Activated CD4-positive, alpha-beta T cell treated with anti-CD3 and anti-CD28 coated beads for 36 hours (primary cell): ENCODE data around the gene HEPN1. TPM values are rescaled to one million over a fixed set of nuclear protein-coding genes. Genes with fewer than 3 reads are reported as not detected.

Experiments used
- ATAC-seq: fragments of 200-7000 bp; cut with Tn5 transposase; one replicate; pipeline ENCODE4 v1.10.0; 2021; ENCODE audit warnings: mild to moderate bottlenecking, moderate library complexity
- CTCF ChIA-PET: fragments of 350-600 bp; sonication (Branson Sonifier 250); formaldehyde crosslinking; loops from one replicate; lab custom pipeline; 2021; ENCODE audit warnings: antibody characterized with exemption; lab: Charles Lee
- POLR2A ChIA-PET: fragments of 350-600 bp; sonication (Branson Sonifier 250); formaldehyde crosslinking; loops from one replicate; lab custom pipeline; 2021; ENCODE audit warnings: antibody characterized with exemption, inconsistent platforms; lab: Charles Lee
- DNase-seq: peaks from one replicate; pipeline ENCODE4 v3.0.0-alpha.2; 2020
- H3K27ac Mint-ChIP-seq: one replicate; pipeline ENCODE4 v1.8.0; 2021; ENCODE audit warnings: mixed read lengths
- H3K27me3 Mint-ChIP-seq: one replicate; pipeline ENCODE4 v1.8.0; 2021; ENCODE audit warnings: mixed read lengths
- H3K36me3 Mint-ChIP-seq: one replicate; pipeline ENCODE4 v1.8.0; 2021; ENCODE audit warnings: low read depth, mixed read lengths
- H3K4me1 Mint-ChIP-seq: one replicate; pipeline ENCODE4 v1.8.0; 2021; ENCODE audit warnings: mixed read lengths
- H3K4me3 Mint-ChIP-seq: one replicate; pipeline ENCODE4 v1.8.0; 2021; ENCODE audit warnings: mild to moderate bottlenecking, moderate library complexity, mixed read lengths
- H3K9me3 Mint-ChIP-seq: one replicate; pipeline ENCODE4 v1.8.0; 2021; ENCODE audit warnings: low read depth, mixed read lengths
- intact Hi-C, 2 experiments: fragments of 100-400 bp; cut with DNase I in 1 of 2; cut with micrococcal nuclease in 1 of 2; formaldehyde crosslinking; loops; one replicate each; pipeline versions ENCODE4 v1.14.2 to v1.15.1; 2022 to 2024; cut with DNase I, micrococcal nuclease
- total RNA-seq, 2 experiments: library from RNA; stranded (reverse); gene quantifications; one replicate each; pipeline ENCODE4 v1.2.3, GENCODE V29; 2021

HEPN1 gene
- total RNA-seq, 2 experiments from 2014 or later = not detected

DNA sequence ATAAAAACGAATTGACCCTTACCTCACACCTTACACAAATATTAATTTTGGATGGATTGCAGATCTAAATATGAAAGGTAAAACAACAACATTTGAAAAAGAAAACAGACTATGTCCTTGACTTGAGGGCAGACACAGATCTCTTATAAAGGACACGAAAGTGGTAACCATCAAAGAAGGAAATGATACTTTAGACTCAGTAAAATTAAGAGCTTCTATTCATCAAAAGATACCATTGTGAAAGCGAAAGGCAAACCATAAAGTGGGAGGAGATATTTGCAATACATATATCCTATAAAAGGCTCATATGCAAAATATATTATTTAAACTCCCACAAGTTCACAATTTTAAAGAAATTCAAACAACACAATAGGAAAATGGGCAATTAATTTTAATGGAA lies 11.7 kb downstream of the HEPN1 start:
- ATAC-seq = peak; percentile 58
- Mint-ChIP-seq H3K4me1 (peaks cover 6% of the 10 kb centered on the region), H3K4me3 (no peak overlapping the region), H3K9me3 (no peaks in the 10 kb centered on the region), H3K27ac (no peak overlapping the region), H3K36me3 (no peaks in the 10 kb centered on the region), H3K27me3 (no peaks in the 10 kb centered on the region)
- POLR2A ChIA-PET = no interaction called here
- no peak for DNase-seq
- intact Hi-C loops = no loop called here
- CTCF ChIA-PET = interaction anchor here (0.6 to 1.0 kb wide), 2 partner anchors 11 to 241 kb away, joined by 3 read pairs; no protein-coding TSS in a partner anchor

- ATAC-seq (no peak), DNase-seq (no peak)
- H3K4me3 Mint-ChIP-seq = no peak overlapping the region
- ChIA-PET POLR2A (no interaction called here), CTCF (interaction anchor here (1.0 to 2.0 kb wide), 3 partner anchors 9 to 59 kb away, joined by 4 to 5 read pairs (median 5); no protein-coding TSS in a partner anchor)
- peaks cover 6% of the 10 kb centered on the region for H3K4me1 Mint-ChIP-seq
- no peaks in the 10 kb centered on the region for H3K27me3 Mint-ChIP-seq
- H3K27ac Mint-ChIP-seq = no peak overlapping the region
- no peaks in the 10 kb centered on the region for H3K9me3 Mint-ChIP-seq
- H3K36me3 Mint-ChIP-seq = no peaks in the 10 kb centered on the region
- intact Hi-C loops = no loop called here
Measured at GRCh38 chr11:124934862-124935547, 16.0 kb downstream of the HEPN1 start.

DNA sequence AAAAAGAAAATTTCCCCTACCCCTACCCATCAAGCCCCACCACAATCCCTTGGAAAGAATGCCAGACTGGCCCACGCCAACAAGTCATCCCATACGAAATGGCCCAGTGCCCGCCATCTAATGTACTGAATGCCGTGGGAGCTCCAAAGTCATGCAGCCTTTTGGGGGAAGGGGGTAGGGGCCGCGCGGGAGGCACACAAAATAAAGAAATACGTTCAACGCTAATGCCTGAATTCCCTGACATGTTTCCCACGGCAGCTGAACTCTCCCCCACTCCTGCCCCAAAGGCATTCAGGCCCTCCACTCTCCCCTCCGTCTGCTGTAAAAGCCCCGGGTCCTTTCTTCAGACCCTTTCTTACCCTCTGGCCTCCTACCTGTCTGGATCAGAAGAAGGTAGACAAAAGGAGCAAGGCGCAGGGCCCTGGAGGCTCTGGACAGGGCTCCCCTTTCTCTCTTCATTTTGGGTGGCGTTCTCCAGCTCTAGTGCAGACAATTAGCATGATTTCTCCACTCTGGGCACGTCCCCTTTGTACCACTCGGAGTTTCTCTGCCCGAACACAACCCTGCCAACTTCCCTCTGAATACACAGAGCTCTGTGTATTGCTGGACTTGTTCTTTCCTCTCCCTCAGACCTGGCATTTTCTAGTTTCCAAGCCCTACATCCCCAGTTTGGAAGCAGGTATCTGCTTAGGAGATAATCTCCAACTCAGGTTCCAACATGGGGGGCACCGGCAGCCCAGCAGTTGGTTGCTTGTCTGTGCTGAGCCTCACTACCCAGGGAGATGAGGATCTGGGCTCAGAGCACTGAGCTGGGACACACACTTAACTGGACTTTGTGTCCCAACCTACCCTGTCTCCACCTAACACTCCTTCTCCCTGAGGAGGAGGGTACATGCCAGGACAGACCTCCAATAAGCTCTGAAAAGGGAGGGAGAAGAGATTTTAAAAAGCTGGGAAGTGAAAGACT lies 16.8 kb downstream of the HEPN1 start, which contains the start of gene HEPACAM:
Gene HEPACAM, minus strand, starts transcription at position 500 of the 967 bp plus-strand sequence. Its CDS starts 41 bp downstream, at position 459.
- Mint-ChIP-seq H3K27me3 (no peaks in the 10 kb centered on the region), H3K36me3 (no peaks in the 10 kb centered on the region), H3K27ac (no peak within 1 kb of the TSS), H3K4me3 (no peak within 1 kb of the TSS), H3K4me1 (peaks cover under 1% of the 10 kb centered on the region), H3K9me3 (no peaks in the 10 kb centered on the region)
- no peak for ATAC-seq
- ChIA-PET POLR2A (no interaction called here), CTCF (interaction anchor here (1.0 to 2.0 kb wide), 2 partner anchors 15 to 59 kb away, joined by 5 read pairs; no protein-coding TSS in a partner anchor)
- DNase-seq = no peak
- intact Hi-C loops = no loop called here

DNA sequence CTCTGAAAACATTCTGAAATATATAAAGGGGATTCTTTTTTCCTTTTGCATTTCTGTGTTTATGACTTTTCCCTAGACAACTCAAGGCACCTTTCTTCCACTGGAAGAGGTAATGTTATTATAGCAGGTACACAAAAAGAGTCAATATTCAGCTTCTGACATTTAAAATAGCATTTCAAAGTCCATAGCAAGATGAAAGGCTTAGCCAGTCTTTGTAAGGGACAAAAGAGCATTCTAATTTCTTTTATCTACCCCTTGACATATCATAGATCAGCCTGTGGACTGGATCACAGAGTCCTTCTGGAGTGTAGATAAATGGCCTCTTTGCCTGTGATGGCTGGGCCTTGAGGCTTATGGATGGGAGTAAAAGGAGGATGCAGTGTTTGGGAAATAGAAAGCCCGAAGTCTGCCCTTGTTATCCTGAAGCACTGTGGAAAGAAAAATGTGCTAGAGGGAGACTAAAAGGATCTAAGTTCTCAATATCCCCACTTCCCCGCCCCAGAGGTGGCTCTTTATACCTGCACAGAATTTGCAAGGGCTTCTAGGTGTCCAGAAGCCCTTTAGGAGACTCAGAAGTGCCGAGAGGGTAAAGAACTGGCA lies 18.4 kb downstream of the HEPN1 start:
- ATAC-seq (no peak), DNase-seq (no peak)
- no peaks in the 10 kb centered on the region for H3K9me3 Mint-ChIP-seq
- H3K4me3 Mint-ChIP-seq = no peak overlapping the region
- H3K27ac Mint-ChIP-seq = no peak overlapping the region
- intact Hi-C loops = no loop called here
- H3K36me3 Mint-ChIP-seq = no peaks in the 10 kb centered on the region
- no peaks in the 10 kb centered on the region for H3K27me3 Mint-ChIP-seq
- POLR2A ChIA-PET = no interaction called here
- CTCF ChIA-PET = interaction anchor here (0.6 kb wide), 1 partner anchor 103 kb away, joined by 3 read pairs; no protein-coding TSS in a partner anchor
- no peaks in the 10 kb centered on the region for H3K4me1 Mint-ChIP-seq

DNA sequence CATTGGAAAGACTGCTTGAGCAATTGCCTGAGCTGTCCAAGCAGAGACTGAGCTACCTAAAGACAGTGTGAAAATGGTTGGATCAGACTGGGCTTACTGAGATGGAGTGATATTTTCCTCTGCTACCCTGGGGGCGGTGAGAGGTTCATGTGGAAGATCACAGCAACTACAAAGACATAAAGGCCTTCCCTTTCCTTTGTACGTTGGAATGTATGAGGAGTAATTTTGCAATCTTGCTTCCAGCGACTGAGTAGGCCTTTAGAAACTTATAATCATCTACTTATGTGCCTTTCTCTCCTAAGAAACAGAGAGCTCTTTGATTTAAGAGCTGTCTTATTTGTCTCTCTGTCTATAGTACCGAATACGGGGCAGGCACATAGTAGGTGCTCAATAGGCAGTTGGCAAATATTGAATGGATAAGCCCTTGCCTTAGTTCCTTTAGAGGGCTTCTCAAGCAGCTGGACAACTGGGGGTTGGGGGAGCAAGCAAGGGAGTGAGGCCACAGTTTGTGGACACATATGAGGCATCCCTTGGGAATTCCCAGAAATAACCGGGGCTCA lies 19.2 kb downstream of the HEPN1 start:
- Mint-ChIP-seq H3K9me3 (no peaks in the 10 kb centered on the region), H3K36me3 (no peaks in the 10 kb centered on the region), H3K27ac (no peak overlapping the region), H3K4me3 (no peak overlapping the region), H3K4me1 (peaks cover 6% of the 10 kb centered on the region), H3K27me3 (no peaks in the 10 kb centered on the region)
- no peak for ATAC-seq
- intact Hi-C loops = no loop called here
- POLR2A ChIA-PET = no interaction called here
- DNase-seq = no peak
- CTCF ChIA-PET = interaction anchor here (1.3 kb wide), 1 partner anchor 11 kb away, joined by 5 read pairs; no protein-coding TSS in a partner anchor

GRCh38 chr11:124938970-124939369 lies 19.9 kb downstream of the HEPN1 start:
- H3K36me3 Mint-ChIP-seq = no peaks in the 10 kb centered on the region
- POLR2A ChIA-PET = no interaction called here
- H3K4me1 Mint-ChIP-seq = peaks cover 11% of the 10 kb centered on the region
- DNase-seq (no peak), ATAC-seq (no peak)
- intact Hi-C loops = no loop called here
- no peaks in the 10 kb centered on the region for H3K27me3 Mint-ChIP-seq
- CTCF ChIA-PET = interaction anchor here (1.3 kb wide), 1 partner anchor 10 kb away, joined by 5 read pairs; no protein-coding TSS in a partner anchor
- H3K27ac Mint-ChIP-seq = no peak overlapping the region
- H3K9me3 Mint-ChIP-seq = no peaks in the 10 kb centered on the region
- no peak overlapping the region for H3K4me3 Mint-ChIP-seq

- Mint-ChIP-seq H3K27me3 (no peaks in the 10 kb centered on the region), H3K4me3 (no peak overlapping the region), H3K9me3 (no peaks in the 10 kb centered on the region), H3K36me3 (no peaks in the 10 kb centered on the region), H3K4me1 (peaks cover 14% of the 10 kb centered on the region), H3K27ac (no peak overlapping the region)
- POLR2A ChIA-PET = interaction anchor here (0.6 kb wide), 1 partner anchor 15 kb away, joined by 3 read pairs; no protein-coding TSS in a partner anchor
- intact Hi-C loops = no loop called here
- DNase-seq = no peak
- no peak for ATAC-seq
- CTCF ChIA-PET = interaction anchor here (0.6 to 1.1 kb wide), 3 partner anchors 17 to 183 kb away, joined by 3 to 4 read pairs (median 3); no protein-coding TSS in a partner anchor
Measured at GRCh38 chr11:124941703-124942102, 22.7 kb downstream of the HEPN1 start.

DNA sequence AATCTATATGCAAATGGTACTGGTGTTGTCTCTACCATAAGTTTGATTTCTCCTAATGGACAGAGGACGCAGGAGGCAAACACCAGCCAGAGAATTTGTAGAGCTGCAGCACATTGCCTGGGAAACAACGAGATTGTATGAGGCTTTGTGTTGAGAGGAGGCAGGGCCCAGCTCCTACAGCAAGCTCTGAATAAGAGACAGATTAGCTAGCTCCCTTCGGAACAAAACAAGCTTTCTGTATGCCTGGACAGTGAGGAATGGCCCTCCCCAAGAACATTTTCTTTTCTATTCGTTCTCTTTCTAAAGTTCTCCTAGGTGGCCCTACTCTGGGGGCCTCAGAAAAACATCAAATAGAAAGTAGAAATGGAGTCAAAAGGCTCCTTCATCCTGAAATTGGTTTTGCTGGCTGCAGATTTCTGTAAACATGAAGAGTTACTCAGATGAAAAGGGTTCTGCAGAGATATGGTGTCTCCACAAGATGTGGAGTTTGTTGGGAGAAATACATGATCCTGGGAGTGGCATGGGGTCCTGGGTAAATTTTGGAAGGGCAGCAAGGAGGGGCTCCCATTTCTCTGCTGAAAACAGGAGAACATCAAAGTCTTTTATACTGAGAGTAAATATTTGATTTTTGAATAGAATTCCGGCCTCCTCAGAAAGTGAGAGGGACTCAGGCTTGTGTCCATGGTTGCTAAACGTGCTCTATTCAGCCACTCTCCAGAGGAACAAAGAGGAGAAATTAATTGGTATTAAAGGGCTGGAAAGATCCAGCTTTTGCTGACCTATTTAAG lies 23.6 kb downstream of the HEPN1 start:
- no peaks in the 10 kb centered on the region for H3K9me3 Mint-ChIP-seq
- POLR2A ChIA-PET = no interaction called here
- intact Hi-C loops = no loop called here

DNA sequence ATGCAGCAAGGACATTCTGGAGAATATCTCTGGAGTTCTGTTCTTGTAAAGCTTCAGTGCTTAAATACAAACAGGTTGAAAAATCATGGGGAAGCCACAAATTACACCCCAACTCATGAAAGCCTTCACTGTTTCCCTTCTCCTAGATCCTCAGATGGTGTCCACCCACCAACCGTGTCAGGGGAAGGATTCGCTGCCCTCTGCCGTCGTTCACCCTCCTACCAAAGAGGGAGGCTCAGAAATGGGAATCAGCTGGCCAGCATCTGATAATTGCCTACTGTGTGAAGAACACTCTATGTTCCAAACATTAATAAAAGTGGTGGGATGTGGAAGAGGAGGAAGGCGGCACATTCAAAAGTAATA lies 24.2 kb downstream of the HEPN1 start:
- intact Hi-C loops = no loop called here
- no peak for ATAC-seq
- DNase-seq = no peak
- Mint-ChIP-seq H3K9me3 (peaks cover 2% of the 10 kb centered on the region), H3K4me3 (no peak overlapping the region), H3K4me1 (peaks cover 14% of the 10 kb centered on the region), H3K36me3 (peaks cover under 1% of the 10 kb centered on the region), H3K27ac (no peak overlapping the region), H3K27me3 (no peaks in the 10 kb centered on the region)
- CTCF ChIA-PET = interaction anchor here (0.7 to 1.4 kb wide), 5 partner anchors 9 to 225 kb away, joined by 3 to 4 read pairs (median 4); partner anchors contain the start of gene CCDC15
- POLR2A ChIA-PET = no interaction called here

More for the DNA sequence above, 23.6 kb downstream of the HEPN1 start:
- no peaks in the 10 kb centered on the region for H3K27me3 Mint-ChIP-seq
- no peak overlapping the region for H3K27ac Mint-ChIP-seq
- CTCF ChIA-PET = interaction anchor here (0.6 to 1.4 kb wide), 3 partner anchors 11 to 181 kb away, joined by 3 to 6 read pairs (median 4); partner anchors contain the start of gene CCDC15
- ATAC-seq = no peak
- no peaks in the 10 kb centered on the region for H3K36me3 Mint-ChIP-seq
- peaks cover 14% of the 10 kb centered on the region for H3K4me1 Mint-ChIP-seq
- no peak for DNase-seq
- H3K4me3 Mint-ChIP-seq = no peak overlapping the region

DNA sequence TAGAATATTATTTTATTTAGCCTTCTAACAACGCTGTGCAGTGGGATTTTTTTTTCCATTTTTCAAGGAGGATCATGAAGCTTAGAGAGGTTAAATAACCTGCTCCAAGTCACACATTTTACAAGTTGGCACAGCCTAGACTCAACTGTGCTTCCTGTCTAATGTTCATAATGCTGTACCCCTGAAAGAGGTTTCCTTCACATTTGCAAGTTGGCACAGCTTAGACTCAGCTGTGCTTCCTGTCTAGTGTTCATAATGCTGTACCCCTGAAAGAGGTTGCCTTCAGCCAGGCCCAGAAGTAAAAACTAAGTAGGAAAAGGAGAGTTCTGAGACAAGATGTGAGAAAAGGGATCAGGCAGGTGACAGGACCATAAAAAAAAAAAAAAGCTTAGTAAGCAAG lies 24.7 kb downstream of the HEPN1 start:
- Mint-ChIP-seq H3K36me3 (peaks cover 4% of the 10 kb centered on the region), H3K4me1 (peaks cover 14% of the 10 kb centered on the region), H3K27ac (peak overlapping the region; percentile 34), H3K9me3 (peaks cover 5% of the 10 kb centered on the region), H3K27me3 (no peaks in the 10 kb centered on the region), H3K4me3 (no peak overlapping the region)
- ATAC-seq (no peak), DNase-seq (no peak)
- POLR2A ChIA-PET = no interaction called here
- CTCF ChIA-PET = interaction anchor here (0.7 to 1.4 kb wide), 5 partner anchors 10 to 224 kb away, joined by 3 to 4 read pairs (median 4); partner anchors contain the start of gene CCDC15
- intact Hi-C loops = no loop called here
